C4-2B (cell line): ENCODE data around the gene NINJ1.

Experiments
- ZFX ChIP-seq: fragments of 450-650 bp; IDR thresholded peaks from 2 replicates; pipeline ENCODE4 v1.6.1; 2017
- TF ChIP-seq, protein P1 (sequence below): fragments of 450-650 bp; conservative IDR thresholded peaks from 2 replicates; pipeline ENCODE4 v1.5.1; 2017; ENCODE audit warnings: mild to moderate bottlenecking

- TF ChIP-seq, protein P1, sequence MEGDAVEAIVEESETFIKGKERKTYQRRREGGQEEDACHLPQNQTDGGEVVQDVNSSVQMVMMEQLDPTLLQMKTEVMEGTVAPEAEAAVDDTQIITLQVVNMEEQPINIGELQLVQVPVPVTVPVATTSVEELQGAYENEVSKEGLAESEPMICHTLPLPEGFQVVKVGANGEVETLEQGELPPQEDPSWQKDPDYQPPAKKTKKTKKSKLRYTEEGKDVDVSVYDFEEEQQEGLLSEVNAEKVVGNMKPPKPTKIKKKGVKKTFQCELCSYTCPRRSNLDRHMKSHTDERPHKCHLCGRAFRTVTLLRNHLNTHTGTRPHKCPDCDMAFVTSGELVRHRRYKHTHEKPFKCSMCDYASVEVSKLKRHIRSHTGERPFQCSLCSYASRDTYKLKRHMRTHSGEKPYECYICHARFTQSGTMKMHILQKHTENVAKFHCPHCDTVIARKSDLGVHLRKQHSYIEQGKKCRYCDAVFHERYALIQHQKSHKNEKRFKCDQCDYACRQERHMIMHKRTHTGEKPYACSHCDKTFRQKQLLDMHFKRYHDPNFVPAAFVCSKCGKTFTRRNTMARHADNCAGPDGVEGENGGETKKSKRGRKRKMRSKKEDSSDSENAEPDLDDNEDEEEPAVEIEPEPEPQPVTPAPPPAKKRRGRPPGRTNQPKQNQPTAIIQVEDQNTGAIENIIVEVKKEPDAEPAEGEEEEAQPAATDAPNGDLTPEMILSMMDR: no peak
- TF ChIP-seq ZFX: no peak
Measured at GRCh38 chr9:93167838-93168237, 33.8 kb upstream of the NINJ1 start.
